DMS153 (cell line): ENCODE data around the gene QRFP.
A peak's percentile ranks its signal among the peaks of the same experiment; 100 is the strongest.

ENCODE experiments used
- DNase-seq: peaks from one replicate; lab custom pipeline; 2025; lab: John Stamatoyannopoulos, UW

QRFP gene

GRCh38 chr9:130872093-130872492 is 24.5 kb downstream of the QRFP start:
- DNase-seq = no peak

GRCh38 chr9:130871395-130872062 is 25.1 kb downstream of the QRFP start:
- DNase-seq = no peak

- no peak for DNase-seq
These were observed 25.9 kb downstream of the QRFP start for GRCh38 chr9:130870491-130871381.

DNA sequence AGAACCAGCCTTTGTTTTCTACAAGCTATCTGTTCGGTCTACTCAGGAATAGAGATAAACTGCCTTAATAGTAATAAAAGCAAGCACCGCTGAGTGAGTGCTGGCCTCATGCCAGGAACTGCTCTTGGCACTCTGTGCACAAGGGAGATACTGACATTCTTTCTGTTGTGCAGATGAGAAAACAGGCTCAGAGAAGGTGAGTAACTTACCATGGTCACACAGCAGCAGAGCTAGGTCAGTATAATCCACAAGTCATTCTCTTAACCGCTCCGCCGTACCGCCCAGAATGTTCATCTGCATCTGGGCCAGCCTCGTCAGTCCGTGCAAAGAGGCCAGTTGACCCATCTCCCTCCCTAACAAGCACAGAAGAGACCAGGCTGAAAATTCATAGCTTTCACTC is 27.4 kb downstream of the QRFP start:
- DNase-seq = no peak

- DNase-seq = no peak
These were observed 28.4 kb downstream of the QRFP start for GRCh38 chr9:130868230-130868629.

DNA sequence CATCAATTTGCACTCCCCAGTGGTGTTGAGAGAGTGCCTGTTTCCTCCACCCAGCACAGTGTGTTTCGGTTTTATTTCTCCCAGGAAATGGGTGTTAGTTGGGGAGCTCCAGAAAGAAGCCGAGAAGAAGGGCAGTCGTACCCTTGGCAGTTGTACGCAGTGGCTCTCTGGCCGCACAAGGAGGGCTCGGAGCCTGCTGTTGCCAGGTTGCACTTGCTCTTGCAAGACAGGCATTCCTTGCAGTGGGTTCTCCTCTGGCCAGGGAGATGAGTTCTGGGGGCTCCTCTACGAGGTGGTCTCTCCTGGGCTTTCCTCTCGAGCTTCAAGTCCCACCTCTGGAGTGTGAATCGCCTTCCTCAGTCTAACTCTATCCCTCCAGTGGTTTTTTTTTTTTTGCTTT is 29.1 kb downstream of the QRFP start:
- DNase-seq = no peak

GRCh38 chr9:130866474-130866965 is 30.1 kb downstream of the QRFP start:
- peak; percentile 89 for DNase-seq

DNA sequence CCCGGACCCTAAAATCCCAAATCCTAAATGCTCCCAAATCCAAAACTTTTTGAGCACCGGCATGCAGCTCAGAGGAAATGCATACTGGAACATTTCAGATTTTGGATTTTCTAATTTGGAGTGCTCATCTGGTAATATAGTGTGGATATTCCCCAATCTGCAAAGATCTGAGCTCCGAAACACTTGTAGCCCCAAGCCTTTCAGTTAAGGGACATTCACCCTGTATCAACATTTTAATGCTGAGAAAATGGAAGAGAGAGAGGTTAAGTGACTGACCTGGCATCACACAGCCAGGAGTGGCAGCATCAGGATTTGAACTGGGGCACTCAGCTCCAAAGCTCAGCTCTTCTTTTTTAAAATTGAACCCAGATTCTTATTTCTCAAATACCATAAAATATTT is 30.7 kb downstream of the QRFP start:
- no peak for DNase-seq

- no peak for DNase-seq
These were observed 32.1 kb downstream of the QRFP start for GRCh38 chr9:130864541-130864940.

- DNase-seq = no peak
These were observed 33.9 kb downstream of the QRFP start for GRCh38 chr9:130862747-130863146.

- no peak for DNase-seq
These were observed 34.4 kb downstream of the QRFP start for GRCh38 chr9:130862217-130862616.

DNA sequence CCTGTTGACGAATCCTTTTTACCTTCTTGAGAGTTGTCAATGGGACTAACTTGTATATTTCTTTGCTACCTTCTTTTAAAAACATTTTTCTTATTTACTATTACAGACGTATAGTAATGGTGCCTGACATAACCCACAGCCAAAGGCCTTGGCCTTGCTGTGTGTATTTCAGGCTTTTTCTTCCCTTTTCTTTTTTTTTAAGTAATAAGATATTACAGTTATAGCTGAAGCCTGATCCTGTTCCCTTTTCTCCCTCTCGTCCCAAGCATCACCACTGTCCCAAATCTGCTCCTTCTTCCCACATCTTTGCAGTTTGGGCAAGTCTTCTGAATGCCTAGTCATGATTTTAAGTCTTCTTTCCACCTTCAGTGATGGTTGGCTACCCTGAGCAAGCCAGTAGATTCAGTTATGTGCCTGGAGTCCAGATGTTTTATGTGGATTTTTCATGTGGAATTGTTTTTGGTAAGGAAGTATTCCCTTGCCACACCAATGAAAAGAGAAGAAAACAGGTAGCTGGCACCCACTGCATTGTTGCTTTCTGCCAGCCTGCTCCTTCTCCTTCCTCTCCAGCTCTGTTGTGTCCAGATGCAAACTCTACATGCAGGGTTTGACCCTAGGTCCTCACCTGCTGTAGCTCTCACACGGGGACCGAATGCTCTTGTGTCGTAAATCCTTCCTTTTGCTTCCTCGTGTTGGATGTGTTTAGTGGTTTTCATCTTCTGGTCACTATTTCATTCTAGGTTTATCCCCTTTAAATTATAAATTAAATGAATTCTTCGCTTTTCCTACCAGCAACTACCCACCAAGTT is 35.0 kb downstream of the QRFP start:
- no peak for DNase-seq

DNA sequence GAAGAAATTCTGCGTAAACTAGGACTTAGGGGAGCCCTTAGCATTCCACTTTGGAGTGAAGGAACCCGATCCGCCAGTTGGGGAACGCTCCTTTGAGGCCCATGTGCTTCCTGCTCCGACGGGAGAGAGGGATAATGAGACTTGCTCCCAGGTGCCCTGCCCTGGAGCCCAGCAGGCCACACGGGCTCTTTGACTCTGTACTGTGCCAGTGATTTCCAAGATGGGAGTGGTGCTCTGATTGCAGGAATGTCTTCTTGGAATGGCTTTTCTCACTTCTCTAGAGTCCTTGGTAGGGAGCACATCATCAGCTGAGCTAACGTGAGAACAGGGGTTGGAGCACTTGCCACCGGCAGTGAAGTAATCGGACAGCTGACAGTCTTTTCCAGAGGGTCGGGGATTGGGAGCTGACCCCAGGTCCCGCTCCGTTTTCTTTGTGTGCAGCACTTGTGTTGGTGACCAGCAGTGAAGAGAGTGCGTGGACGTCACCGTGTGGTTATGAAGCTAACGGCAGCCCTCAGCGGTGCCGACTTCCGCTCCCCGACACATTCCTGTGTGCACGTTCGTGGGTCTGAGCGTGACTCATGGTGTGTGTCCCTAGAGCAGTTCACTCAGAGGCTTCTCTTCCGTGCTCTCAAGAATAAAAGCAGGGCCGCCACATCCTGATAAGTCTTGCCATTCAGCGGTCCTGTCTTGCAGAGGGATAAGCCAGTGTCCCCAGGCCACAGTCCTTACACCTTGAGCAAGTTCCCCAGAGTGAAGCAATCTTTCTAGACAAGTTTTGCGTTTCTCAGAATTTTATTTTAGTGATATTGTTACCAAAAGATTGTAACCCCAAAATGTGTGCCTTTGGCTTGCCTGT is 35.9 kb downstream of the QRFP start:
- DNase-seq = no peak

GRCh38 chr9:130858739-130859705 is 37.6 kb downstream of the QRFP start:
- DNase-seq = no peak

DNA sequence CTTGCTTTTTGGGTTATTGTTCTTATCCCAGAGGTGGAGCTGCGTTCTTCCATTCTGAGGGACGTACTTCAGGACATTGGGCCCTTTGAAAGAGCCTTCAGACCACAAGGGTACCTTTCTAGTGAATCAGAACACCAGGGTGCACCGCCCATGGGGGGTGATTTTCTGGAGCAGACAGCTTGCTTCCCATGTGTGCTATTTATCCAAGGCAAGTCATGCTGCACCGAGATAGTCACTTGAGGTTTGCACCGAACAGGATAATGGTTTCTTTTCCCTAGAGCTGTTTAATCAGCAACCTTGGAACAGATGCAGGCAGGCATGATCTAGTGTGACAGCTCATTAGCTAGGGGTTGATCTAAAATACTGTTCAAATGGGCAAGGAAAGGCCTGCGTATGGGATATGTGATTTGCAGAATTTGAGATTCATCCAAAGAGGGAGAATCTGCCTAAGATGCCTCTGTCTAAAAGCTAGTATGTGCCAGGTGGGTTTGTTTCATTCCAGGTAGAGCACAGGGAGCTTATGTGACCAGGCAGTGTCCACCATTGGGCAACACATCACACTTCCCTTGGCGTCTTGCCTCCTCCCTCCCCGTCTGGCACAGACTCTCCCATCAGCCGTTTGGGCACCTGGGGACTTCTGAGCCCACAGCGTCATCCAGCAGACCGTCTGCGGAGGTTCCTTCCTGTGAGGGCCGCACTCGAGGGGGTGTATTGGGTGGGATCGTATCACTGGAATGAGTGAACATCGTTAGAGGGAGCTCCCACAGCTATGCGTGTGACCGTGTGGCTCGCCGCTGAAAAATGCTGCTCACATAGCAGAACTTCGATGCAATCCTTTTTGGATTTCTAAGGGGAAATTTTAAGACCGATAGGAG is 38.5 kb downstream of the QRFP start:
- no peak for DNase-seq

GRCh38 chr9:130856474-130856873 is 40.1 kb downstream of the QRFP start:
- DNase-seq = no peak

DNA sequence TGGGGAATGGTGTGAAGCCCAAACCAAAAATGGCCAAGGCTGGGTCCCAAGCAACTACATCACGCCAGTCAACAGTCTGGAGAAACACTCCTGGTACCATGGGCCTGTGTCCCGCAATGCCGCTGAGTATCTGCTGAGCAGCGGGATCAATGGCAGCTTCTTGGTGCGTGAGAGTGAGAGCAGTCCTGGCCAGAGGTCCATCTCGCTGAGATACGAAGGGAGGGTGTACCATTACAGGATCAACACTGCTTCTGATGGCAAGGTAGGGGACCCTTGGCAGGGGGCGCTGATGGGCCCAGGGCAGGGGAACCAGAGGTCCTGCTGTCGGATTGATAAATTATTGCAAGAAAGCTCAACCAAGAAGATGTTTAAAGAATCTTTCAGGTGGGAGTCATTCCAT is 41.8 kb downstream of the QRFP start:
- no peak for DNase-seq

DNA sequence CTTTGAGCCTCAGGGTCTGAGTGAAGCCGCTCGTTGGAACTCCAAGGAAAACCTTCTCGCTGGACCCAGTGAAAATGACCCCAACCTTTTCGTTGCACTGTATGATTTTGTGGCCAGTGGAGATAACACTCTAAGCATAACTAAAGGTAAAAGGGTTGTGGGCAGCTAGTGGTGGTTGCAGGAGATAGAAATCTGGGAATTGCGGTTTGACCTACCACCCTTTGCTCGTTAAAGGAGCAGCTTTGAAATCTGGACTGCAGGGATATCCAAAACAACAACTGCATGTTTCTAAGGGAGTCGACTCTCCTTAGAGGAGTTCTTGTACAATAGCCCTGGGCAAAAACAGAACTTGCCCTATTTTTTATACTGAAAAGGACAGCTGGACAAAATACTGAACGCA is 42.5 kb downstream of the QRFP start:
- DNase-seq = no peak

- DNase-seq = no peak
These were observed 43.8 kb downstream of the QRFP start for GRCh38 chr9:130852801-130853200.
